Activated CD4-positive, alpha-beta T cell treated with anti-CD3 and anti-CD28 coated beads, Interleukin-2, amount 50 U/mL, for 24 hours (primary cell): ENCODE results near the gene FGFRL1.
A peak's percentile ranks its signal among the peaks of the same experiment; 100 is the strongest.

Source experiments
- DNase-seq, 2 donors: peaks; one replicate each; pipeline ENCODE4 v3.0.0-alpha.2; 2020; ENCODE audit warnings: low read depth in 1 of 2, low spot score in 1 of 2

Gene FGFRL1, protein sequence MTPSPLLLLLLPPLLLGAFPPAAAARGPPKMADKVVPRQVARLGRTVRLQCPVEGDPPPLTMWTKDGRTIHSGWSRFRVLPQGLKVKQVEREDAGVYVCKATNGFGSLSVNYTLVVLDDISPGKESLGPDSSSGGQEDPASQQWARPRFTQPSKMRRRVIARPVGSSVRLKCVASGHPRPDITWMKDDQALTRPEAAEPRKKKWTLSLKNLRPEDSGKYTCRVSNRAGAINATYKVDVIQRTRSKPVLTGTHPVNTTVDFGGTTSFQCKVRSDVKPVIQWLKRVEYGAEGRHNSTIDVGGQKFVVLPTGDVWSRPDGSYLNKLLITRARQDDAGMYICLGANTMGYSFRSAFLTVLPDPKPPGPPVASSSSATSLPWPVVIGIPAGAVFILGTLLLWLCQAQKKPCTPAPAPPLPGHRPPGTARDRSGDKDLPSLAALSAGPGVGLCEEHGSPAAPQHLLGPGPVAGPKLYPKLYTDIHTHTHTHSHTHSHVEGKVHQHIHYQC

DNA sequence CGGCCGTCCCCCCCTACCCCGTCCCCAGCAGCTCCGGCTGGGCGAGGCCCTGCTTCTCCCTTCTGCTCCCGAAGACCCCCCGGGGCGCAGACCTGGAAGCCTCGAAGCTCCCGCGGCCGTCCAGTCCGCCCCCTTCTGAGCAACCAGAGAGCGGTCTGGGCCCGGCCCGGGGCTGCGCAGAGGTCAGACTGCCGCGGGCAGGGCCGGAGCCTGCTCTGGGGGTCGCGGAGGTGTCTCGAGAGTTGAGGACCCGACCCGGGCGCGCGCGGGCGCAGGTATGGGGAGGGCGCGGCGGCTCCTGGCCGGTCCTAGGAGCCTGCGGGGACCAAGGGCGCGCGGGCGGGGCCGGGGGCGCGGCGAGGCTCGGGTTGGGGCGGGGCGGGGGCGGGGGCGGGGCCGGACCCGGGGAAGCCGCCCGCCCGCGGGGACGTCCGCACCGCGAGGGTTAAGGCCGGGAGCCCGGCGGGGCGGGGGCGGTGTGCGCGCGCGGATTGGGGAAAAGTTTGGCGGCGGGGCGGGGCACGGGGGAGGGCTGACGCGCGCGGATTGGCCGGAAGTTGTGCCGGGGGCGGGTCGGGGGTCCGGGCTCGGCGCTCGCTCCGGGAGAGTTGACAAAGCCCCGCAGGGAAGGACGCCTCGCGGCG lies at the start of gene FGFRL1:
FGFRL1 (plus strand) TSS at position 605 of the 644 bp plus-strand sequence. CDS start 860 bp downstream, outside the sequence.
- peak; percentile 76 to 89 for DNase-seq

DNA sequence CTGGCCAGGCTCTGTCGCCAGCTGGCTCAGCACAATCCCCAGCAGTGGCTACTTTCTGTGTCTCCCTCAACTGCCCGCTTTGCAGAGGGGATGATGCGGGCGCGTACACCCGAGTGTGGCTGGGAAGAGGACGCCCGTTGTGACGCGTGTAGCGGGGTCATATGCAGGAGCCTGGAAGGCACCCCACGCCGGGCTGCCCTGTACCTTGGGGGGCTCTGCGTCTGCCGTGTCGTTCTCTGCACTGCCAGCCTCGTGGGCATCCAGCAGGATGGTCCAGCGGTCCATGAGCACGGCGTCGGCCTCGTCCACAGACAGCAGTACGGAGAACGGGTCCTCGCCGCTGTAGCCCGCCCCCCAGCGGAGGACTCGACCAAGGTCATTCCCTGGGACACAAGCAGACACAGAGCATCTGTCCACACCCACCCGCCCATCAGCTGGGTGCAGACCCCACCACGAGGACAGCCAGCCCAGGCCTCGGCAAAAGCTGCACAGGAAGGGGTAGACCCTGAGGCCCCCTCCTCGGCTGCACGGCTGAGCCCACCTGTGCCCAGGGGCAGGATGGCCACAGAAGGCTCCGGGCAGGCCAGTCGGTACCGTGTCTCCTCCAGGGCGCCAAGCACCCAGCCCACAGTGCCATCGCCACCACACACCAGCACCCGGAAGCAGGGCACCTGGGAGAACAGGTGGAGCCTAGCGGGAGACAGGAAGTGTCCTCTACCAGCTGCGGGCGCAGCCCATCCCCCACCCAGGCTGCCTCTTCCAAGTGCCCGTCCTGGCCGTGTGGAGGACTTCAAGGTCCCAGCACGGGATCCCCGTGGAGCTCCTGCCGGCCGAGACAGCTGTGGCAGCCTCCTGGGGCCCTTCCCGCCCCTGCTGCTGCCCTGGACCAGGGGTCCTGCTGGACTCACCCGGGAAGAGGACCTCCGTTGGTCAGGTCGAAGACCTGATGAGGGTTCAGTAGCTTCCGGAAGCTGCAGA lies 48.9 kb upstream of the FGFRL1 start:
- no peak for DNase-seq

DNA sequence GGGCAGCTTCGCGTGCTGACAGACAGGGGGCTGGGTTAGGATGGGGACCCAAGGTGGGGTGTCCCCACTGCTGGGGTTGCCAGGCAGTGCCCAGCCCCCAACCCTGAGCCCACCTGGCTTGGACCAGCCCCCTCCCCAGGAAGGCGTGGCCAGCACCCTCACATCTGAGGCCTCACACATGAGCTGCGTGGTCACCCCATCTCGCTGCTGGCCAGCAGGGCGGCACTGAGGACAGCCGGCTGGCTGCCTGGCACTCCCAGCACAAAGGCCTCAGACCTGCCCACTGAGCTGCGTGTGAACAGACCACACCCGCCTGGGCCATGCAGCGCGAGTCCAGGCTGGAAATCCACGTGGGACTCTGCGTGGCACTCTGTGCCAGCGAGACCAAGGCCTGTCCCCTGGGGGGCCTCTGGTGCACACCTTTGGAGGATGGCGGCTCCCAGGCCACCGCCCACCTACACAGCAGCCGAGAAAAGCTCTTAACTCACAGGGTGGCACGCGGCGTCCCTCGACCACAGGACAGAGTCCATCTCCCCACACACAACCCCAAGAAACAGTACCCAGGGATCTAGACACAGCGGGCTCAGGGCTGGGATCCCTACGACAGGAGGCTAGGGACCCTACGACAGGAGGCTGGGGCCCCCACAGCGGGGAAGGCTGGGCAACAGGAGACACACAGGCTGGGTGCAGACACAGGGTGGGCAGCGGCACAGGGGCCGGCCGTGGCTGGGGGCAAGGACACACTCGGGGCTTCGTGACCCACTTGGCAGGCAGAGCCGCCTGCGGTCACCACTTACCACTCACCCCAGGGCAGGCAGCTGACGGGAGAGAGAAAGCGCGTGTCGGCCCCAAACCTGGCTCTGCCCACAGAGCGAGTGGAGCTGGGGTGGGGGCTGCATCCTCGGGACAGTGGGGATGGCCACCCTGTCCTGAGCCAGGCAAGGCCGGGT lies 47.9 kb upstream of the FGFRL1 start:
- no peak for DNase-seq

DNA sequence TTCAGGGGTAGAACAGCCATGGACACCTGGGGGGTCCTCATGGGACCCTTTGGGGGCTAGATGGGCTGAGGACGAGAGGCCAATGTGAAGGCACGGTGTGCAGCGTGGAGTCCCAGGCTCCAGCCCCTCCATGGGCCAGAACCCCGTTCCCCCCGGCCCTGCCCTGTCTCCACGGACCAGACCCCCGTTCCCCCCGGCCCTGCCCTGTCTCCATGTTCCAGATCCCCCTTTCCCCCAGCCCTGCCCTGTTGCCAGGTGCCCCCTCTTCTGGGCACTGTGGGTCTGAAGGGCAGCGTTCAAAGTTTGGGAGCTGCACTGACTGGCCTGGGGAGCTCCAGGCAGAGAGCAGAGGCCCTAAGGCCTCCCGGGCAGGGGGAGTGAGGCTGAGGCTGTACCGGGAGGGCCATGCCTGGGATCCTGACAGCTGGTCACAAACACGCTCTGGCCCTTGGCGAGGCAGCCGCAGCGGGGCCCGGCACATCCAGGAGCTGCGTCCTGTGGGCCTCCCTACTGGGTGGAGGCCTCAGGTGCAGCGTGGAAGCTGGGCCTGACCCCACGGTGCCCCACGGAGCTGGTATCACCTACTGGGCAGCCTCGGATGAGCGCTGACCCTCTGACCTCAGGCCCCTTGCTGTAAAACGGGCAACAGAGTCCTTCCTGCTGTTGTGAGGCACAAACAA lies 46.9 kb upstream of the FGFRL1 start:
- DNase-seq = no peak

DNA sequence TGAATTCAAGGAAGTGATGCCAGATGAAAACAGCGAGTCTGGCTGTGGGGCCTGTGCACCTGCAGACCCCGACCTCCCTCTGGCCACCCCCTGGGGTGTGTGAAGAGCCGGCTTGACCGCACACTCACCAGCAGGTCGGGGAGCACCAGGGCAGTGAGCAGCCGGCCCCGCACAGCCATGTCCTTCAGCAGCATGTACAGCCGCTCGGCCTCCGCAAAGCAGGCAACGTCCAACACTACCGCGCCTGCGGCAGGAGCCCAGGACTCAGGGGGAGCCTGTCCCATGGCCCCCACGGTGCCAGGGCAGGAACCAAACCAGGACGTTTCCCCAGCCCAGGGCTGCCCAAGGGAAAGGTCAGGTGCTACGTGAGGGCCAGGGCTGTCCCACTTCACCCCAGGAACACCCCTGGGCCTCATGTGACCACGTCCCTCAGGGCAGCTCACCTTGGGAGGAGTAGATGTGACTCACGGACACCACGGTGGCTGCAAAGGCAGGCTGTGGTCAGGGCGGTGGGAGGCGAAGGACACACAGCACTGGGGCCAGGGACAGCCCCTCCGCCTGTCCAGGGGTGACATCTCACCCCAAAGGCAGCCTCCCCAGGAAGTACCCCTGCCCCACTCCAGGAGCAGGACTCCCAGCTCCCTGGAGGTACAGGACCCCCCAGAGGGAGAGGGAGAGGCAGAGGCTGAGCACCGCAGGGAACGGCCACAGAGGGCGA lies 46.2 kb upstream of the FGFRL1 start:
- no peak for DNase-seq

DNA sequence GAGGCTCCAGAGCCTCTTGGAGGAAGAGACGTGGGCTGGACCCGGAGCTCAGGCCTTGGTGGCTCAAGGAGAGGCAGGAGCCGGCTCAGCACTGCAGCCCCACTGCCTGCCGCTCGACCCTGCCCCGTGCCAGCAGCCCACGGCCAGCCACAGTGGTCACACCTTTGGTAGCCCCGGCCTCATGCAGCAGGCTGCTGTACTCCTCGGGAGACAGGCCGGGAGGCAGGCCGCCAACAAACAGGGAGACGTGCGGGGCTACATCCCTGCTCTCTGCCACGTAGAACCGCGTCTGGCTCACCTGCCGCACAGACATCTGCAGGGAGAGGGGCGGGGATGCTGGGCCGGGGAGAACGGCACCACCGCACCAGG lies 45.7 kb upstream of the FGFRL1 start:
- no peak for DNase-seq

DNA sequence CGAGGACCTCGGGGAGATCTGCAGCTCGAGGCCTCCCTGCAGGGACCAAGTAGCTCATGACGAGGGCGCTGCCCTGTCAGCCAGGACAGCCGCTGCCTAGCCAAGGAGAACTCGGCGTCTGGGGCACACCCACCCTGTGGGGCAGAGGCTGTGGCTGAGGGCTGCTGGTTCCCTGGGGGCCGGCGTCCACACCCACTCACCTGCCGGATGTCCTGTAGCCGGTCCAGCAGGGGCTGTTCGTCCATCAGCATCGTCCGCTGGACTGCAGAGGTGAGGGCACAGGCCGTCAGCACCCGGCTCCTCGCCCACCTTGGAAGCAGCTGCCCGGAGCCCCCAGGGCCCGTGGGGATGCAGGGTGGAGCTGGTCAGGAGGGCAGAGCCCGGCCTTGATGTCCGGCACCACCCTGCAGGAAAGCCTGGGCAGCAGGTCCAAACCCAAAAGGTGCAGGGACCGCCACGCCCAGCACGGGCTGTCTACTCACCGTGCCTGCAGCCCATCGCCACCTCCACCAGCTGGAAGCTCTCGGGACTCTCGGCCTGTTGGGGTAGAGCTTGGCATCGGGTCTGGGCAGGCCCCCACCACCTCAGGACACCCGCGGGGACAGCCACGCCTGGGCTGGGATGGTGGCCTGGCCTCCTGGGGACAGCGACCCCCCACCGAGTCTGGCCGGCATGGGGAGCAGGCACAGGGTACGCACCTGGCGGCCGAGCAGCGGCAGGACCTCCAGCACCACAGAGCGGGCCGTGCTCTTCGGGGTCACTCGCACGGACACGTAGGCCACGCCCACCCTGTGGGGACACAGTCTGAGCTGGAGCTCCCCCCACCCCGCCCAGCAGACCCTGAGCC lies 44.9 kb upstream of the FGFRL1 start:
- no peak for DNase-seq

DNA sequence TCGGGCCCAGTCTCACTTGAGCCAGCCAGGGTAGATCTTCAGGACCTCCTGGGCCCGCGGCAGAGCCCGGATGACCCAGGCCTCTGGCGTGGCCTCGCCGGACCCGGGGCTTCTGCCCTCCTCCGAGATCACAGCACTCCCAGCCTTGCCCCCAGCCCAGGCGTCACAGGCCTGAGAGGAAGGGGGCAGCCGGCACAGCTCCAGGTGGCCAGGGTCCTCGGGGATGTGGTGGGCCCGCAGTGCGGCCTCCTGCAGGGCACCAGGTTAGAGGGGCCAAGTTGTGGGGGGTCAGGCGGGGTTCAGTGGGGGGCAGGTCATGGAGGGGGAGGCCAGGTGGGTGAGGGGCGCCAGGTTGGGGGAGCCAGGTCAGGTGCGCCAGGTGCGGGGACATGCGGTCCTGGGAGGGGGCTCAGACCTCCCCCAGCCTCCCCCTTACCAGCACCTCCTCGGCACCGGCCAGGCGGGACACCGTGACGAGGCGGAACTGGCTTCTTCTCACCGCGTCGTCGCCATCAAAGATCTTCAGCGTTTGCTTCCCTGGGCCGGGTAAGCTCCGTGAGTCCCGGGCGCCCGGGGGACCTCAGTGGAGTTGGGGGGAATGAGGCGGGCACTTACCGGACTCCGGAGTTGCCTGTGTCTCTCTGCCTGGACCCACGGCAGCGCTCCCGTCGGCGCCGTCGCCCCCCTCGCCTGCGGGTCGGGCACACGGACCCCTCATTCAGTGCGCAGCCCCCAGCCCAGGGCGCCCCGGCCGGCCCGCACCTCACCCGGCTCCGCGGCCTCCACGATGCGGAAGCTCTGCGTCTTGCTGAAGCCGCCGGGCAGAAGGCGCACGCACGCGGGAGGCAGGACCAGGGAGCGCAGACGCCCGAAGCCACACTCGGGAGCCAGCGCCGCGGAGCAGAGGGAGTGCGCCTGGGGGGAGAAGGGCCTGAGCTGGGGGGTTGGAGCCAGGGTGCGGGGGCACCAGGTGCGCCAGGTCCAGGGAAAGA lies 44.0 kb upstream of the FGFRL1 start:
- DNase-seq = no peak

DNA sequence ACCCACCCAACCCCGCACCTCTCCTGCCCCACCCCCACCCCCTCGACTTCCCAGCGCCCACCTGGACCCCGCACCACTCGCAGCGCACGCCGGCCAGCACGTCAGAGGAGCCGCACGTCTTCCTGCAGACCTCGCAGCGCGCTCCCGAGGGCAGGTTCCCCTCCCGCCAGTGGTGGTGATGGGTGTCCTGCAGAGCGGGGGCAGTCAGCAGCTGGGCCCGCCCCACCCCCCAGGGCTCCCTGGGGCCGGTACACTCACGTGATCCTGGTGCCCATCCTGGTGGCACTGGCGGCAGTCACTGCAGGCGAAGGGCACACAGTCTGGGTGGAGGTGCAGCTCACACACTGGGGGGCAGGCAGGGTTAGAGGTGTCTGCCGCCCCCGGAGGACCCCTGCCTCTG lies 43.2 kb upstream of the FGFRL1 start:
- no peak for DNase-seq

DNA sequence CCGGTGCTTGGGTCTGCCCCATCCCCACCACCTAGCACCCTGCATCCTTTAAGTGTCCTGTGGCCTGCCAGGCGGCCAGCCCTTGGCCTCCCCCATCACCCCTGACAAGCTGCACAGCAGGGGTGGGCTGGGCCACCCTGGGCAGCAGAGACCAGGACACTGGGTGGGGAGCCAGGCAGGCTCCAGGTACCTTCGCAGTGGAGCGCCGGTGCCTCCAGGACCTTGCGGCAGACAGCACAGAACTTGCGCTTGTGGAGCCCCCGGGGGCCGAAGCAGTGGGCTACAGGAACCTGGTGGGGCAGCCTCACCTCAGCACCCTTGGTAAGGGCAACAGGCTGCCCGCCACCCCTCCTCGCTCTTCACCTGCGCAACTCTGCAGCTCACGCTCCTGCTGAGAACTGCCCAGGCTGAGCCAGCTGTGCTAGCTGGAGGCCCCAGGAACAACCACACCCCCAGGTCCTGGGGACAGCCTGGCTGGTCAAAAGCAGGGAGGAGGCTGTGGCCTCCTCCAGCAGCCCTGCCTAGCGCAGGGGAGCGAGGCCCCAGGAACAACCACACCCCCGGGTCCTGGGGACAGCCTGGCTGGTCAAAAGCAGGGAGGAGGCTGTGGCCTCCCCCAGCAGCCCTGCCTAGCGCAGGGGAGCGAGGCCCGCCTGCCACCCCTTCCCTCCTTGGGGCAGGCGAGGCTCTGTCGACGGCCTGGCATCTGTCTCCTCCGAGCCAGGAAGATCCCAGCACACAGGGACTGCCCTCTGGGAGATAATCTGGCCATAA lies 42.6 kb upstream of the FGFRL1 start:
- no peak for DNase-seq

DNA sequence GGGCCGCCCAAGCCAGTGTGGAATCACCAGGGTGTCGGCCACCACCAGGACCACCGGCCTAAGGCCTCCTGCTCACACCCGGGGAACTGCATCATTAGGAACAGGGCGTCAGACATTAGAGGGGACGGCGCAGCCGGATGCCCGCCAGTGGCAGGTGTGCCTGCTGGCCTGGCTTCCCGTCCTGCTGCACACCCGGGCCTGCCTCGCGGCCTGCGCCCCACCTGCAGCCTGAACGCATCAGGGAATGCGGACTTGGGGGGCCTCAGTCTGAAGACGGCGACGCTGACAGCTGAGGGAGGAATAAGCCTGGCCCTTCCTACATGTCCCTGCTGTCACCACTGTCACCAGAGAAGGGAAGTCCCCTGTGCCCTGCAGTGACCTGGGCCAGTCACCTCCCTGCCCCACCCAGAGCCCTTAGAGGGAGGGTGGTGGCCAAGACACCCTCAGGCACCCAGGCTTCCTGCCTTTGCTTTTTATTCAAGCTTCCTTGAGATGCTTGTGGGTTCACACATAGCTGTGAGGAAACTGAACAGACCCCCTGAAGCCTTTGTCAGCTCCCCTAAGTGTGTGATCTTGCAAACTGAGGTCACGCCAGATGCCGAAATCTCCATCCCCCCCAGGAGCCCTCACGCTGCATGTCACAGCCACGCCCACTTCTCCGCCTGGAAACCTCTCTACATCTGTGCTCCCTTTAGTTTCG lies 41.2 kb upstream of the FGFRL1 start:
- no peak for DNase-seq

DNA sequence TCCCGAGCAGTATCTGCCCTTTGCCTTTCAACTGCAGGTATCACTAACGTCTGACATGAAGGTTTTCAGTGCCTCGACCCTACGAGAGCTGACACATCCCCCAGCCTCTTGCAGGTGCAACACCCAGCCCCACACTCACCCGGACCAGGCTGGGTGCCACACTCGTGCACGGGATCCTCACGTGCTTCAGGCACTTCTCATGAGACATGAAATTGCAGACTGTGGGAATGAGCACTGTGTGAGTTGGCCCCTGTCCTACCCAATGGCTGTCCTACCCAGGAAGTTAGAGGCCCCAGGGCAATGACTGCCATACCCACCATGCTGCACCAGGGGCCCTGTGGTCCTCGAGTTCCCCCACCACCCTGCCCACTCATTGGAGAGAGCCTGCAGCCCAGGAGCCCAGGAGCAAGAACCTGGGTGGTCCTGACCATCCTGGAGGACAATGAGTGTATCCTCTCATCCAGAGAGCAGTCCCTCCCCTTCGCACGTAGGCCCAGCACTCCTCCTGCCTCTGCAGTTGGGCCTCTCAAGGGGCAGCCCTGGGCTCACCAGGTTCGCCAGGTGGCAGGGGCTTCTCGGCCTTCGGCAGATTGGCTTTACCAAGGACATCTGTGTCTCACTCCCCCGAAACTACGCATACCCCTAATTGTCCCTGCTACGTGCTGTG lies 40.4 kb upstream of the FGFRL1 start:
- DNase-seq = no peak

DNA sequence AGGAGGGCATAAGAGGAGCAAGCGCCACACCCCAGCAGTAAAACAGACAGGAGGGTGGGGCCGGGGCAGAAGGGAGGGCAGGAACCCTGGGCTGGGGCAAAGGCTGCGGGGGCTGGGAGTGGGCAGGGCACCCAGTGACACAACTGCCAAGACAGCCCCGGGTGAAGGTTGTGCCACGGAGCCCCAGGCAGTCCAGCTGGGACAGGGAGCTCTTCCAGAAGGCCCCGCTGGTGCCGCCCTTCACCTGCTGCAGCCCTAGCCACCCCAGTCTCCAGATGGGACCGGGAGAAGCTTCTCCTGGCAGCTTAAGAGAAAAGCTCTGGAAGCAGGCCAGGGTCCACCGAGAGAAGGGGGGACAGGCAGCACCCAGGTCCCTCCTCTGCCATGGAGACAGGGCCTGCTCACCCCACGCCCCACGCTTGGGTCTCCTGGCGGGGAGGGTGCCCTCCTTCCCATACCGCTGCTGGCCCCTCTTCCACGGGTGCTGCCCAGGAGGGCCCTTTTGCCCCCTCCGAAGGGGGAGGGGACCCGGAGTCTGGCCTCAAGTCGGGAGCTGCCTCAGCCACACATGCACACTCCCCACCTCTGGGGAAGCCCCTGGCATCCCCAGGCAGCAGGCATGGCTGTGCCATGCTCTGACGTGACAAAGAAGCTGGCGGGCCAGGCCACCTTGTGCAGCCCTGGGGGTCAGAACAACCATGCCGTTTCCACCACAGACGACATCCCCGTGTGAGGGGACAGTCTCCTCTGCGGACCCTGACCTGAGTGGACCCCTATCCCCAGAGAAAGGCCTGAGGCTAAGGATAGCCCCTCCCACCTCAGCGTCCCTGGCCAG lies 39.5 kb upstream of the FGFRL1 start:
- DNase-seq = no peak
